Measurements from ENCODE around the gene MN1.

DNA sequence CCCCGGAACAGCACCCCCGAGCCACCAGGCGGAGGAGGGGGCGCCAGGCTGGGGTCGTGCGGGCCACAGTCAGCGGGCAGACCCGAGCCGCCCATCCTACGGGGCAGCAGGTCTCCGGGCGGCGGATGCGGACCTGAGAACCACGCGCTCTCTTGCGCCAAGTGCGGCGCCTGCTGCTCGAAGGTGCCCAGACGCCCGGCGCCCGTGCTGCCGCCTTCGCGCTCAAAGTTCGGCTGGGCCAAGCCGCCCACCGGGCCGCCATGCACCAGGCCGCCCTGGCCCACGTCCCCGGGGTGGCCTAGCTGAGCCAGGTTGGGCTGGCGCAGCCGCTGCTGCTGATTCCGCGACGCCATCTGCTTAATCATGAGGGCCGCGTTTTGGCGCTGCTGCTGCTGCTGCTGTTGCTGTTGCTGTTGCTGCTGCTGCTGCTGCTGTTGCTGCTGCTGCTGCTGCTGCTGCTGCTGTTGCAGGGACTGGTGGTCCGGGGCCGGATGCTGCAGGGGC is 3.0 kb downstream of the MN1 start:
- TF ChIP-seq CTCF (IDR thresholded peaks at IDR 0.05; ENCODE audit: low read depth, low read length, poor library complexity, severe bottlenecking) (no peak), EZH2phosphoT487 (IDR thresholded peaks at IDR 0.05; ENCODE audit: borderline replicate concordance, low read length) (no peak)

All from DOHH2 (cell line).